IMR-90 (cell line): Measurements from ENCODE around the gene CDK13. TPM values are rescaled to one million over a fixed set of nuclear protein-coding genes. Genes with fewer than 3 reads are reported as not detected.

Experiments
- ATAC-seq: fragments of 200-7000 bp; cut with Tn5 transposase; 2 replicates; pipeline ENCODE4 v1.9.1; 2020; ENCODE audit warnings: low read depth, mild to moderate bottlenecking, moderate library complexity
- BruUV-seq: library from RNA; stranded (reverse); fragments of 400-500 nt; replicated peaks from 2 replicates; lab custom pipeline; 2021; lab: Mats Ljungman, UMichigan
- CTCF ChIA-PET: fragments of 300-600 bp; formaldehyde crosslinking; extraction: SDS; loops from one replicate; lab custom pipeline; 2021; ENCODE audit warnings: antibody characterized with exemption; lab: Yijun Ruan, JAX
- POLR2A ChIA-PET: fragments of 300-600 bp; sonication (Branson Sonifier 250); formaldehyde crosslinking; loops from one replicate; lab custom pipeline; 2022; ENCODE audit warnings: antibody characterized with exemption; ENCODE audit not compliant: unreplicated experiment; lab: Charles Lee
- DNase-seq: peaks from one replicate; pipeline ENCODE4 v3.0.0; 2013
- H2AFZ ChIP-seq: replicated peaks from 2 replicates; pipeline ENCODE3; 2013; ENCODE audit warnings: low read length, mild to moderate bottlenecking; ENCODE audit not compliant: poor library complexity
- H2AK5ac ChIP-seq: 2 replicates; pipeline ENCODE4 v1.6.1; 2013; ENCODE audit warnings: low read depth, low read length, inconsistent platforms
- H2AK9ac ChIP-seq: replicated peaks from 2 replicates; pipeline ENCODE3; 2013; ENCODE audit warnings: mild to moderate bottlenecking, low read depth, low read length, moderate library complexity; ENCODE audit not compliant: poor library complexity
- H2BK120ac ChIP-seq: 2 replicates; pipeline ENCODE4 v1.6.1; 2013; ENCODE audit warnings: low read depth, low read length, inconsistent platforms
- H2BK15ac ChIP-seq: 3 replicates; pipeline ENCODE4 v1.6.1; 2013; ENCODE audit warnings: low read depth, low read length, inconsistent platforms
- H2BK20ac ChIP-seq: 2 replicates; pipeline ENCODE4 v1.6.1; 2013; ENCODE audit warnings: low read depth, mild to moderate bottlenecking, inconsistent platforms, low read length, moderate library complexity
- H2BK5ac ChIP-seq: 2 replicates; pipeline ENCODE4 v1.6.1; 2013; ENCODE audit warnings: mild to moderate bottlenecking, low read depth, low read length, inconsistent platforms; ENCODE audit not compliant: poor library complexity, severe bottlenecking
- H3K14ac ChIP-seq: replicated peaks from 2 replicates; pipeline ENCODE4 v1.6.1; 2013; ENCODE audit warnings: low read depth, low read length, inconsistent platforms
- H3K18ac ChIP-seq: 2 replicates; pipeline ENCODE4 v1.6.1; 2013; ENCODE audit warnings: low read depth, low read length, control low read depth
- H3K23ac ChIP-seq: 2 replicates; pipeline ENCODE4 v1.6.1; 2013; ENCODE audit warnings: low read depth, low read length, inconsistent platforms
- H3K27ac ChIP-seq: 2 replicates; pipeline ENCODE4 v1.5.1; 2013; ENCODE audit warnings: mild to moderate bottlenecking, control low read depth, low read length; ENCODE audit not compliant: insufficient read depth
- H3K27me3 ChIP-seq: 2 replicates; pipeline ENCODE4 v1.6.1; 2013; ENCODE audit warnings: low read length; ENCODE audit not compliant: control insufficient read depth, insufficient read depth
- H3K36me3 ChIP-seq: 2 replicates; pipeline ENCODE4 v1.6.1; 2013; ENCODE audit warnings: low read length, mixed read lengths; ENCODE audit not compliant: control insufficient read depth, insufficient read depth
- H3K4ac ChIP-seq: 2 replicates; pipeline ENCODE4 v1.6.1; 2013; ENCODE audit warnings: low read depth, low read length, inconsistent platforms
- H3K4me1 ChIP-seq: 2 replicates; pipeline ENCODE4 v1.6.1; 2013; ENCODE audit warnings: low read length, mixed read lengths; ENCODE audit not compliant: control insufficient read depth, insufficient read depth
- H3K4me2 ChIP-seq: 2 replicates; pipeline ENCODE4 v1.6.1; 2013; ENCODE audit warnings: low read depth, mild to moderate bottlenecking, control low read depth, low read length, moderate library complexity
- H3K4me3 ChIP-seq: 2 replicates; pipeline ENCODE4 v1.5.1; 2013; ENCODE audit warnings: low read depth, mild to moderate bottlenecking, control low read depth, low read length, moderate library complexity; ENCODE audit not compliant: insufficient read depth
- H3K56ac ChIP-seq: 2 replicates; pipeline ENCODE4 v1.6.1; 2013; ENCODE audit warnings: low read length, inconsistent platforms; ENCODE audit not compliant: insufficient read depth; ENCODE audit errors: extremely low read depth
- H3K79me1 ChIP-seq, 2 experiments: 2 replicates each; pipeline ENCODE4 v1.6.1; 2013; ENCODE audit warnings: low read length in 2 of 2, inconsistent platforms in 1 of 2, low read depth in 1 of 2
- H3K9ac ChIP-seq: 2 replicates; pipeline ENCODE4 v1.6.1; 2013; ENCODE audit warnings: low read depth, low read length, control low read depth
- H3K9me1 ChIP-seq: 2 replicates; pipeline ENCODE4 v1.6.1; 2013; ENCODE audit warnings: low read length, inconsistent platforms; ENCODE audit not compliant: insufficient read depth
- H3K9me3 ChIP-seq: 2 replicates; pipeline ENCODE4 v1.6.1; 2013; ENCODE audit warnings: low read length; ENCODE audit not compliant: control insufficient read depth, insufficient read depth
- H4K20me1 ChIP-seq: 2 replicates; pipeline ENCODE4 v1.6.1; 2013; ENCODE audit warnings: low read length, inconsistent platforms; ENCODE audit not compliant: insufficient read depth
- H4K5ac ChIP-seq: 2 replicates; pipeline ENCODE4 v1.6.1; 2013; ENCODE audit warnings: mild to moderate bottlenecking, low read depth, low read length, control low read depth
- H4K8ac ChIP-seq, 2 experiments: 2 replicates each; pipeline ENCODE4 v1.6.1; 2013; ENCODE audit warnings: low read depth in 2 of 2, low read length in 2 of 2, control low read depth in 1 of 2, inconsistent platforms in 1 of 2
- H4K91ac ChIP-seq: 2 replicates; pipeline ENCODE4 v1.6.1; 2013; ENCODE audit warnings: low read depth, low read length, inconsistent platforms; ENCODE audit not compliant: insufficient read depth
- CHD1 ChIP-seq: IDR thresholded peaks from 2 replicates; pipeline ENCODE4 v1.6.1; 2012; ENCODE audit warnings: low read depth, low read length, improper control_type of control experiment
- CTCF ChIP-seq: conservative IDR thresholded peaks from 2 replicates; pipeline ENCODE4 v1.5.1; 2012; ENCODE audit warnings: mild to moderate bottlenecking, low read depth, low read length, improper control_type of control experiment
- MAFK ChIP-seq: IDR thresholded peaks from 2 replicates; pipeline ENCODE4 v1.6.1; 2012; ENCODE audit warnings: low read depth, low read length, improper control_type of control experiment
- SMC3 ChIP-seq: fragments of 150-350 bp; IDR thresholded peaks from 2 replicates; pipeline ENCODE4 v1.6.1; 2016; ENCODE audit warnings: low read depth, mild to moderate bottlenecking, antibody characterized with exemption, low read length, moderate library complexity
- WGBS, 2 experiments: methylation state at CpG; one replicate each; pipeline versions ENCODE4 v1.1.5 to v1.1.7; 2013; ENCODE audit warnings: missing lambda C conversion rate in 2 of 2; ENCODE audit not compliant: insufficient read length in 1 of 2; ENCODE audit errors: extremely low coverage in 2 of 2; 5-methylcytosine and 5-hydroxymethylcytosine counted together
- dilution Hi-C: fragments of 300-500 bp; cut with HindIII; formaldehyde crosslinking; loops from one replicate; pipeline ENCODE4 v1.14.3; 2018; ENCODE audit warnings: low sequenced_read_pairs; ENCODE audit not compliant: unreplicated experiment
- in situ Hi-C: fragments of 300-500 bp; cut with MboI; formaldehyde crosslinking; loops from 3 replicates; pipeline ENCODE4 v1.14.3; 2019; ENCODE audit warnings: low sequenced_read_pairs, inconsistent platforms, mixed read lengths
- intact Hi-C: fragments of 100-400 bp; cut with micrococcal nuclease; formaldehyde crosslinking; loops from 2 replicates; pipeline ENCODE4 v1.10.0; 2022
- polyA plus RNA-seq, 3 experiments: library from polyadenylated mRNA; depleted of rRNA; stranded (reverse); fragments of >200 nt; gene quantifications; 2 replicates each; pipeline ENCODE4 v1.2.3, GENCODE V29; 2012; ENCODE audit warnings: low replicate concordance in 1 of 3
- total RNA-seq: library from RNA; depleted of rRNA; stranded (reverse); fragments of >200 nt; gene quantifications from 2 replicates; pipeline ENCODE4 v1.2.3, GENCODE V29; 2012

CDK13 gene
- total and polyA plus RNA-seq, 2 of the 4 experiments (the other 2 are of a cell fraction), result 20.1 to 50.4 TPM

GRCh38 chr7:40047661-40048060 is 97.6 kb downstream of the CDK13 start:
- Histone ChIP-seq H4K5ac (no peak overlapping the region), H3K4ac (no peak overlapping the region), H4K8ac (no peak overlapping the region), H3K4me3 (no peak overlapping the region), H2AFZ (no peak overlapping the region), H3K4me2 (no peak overlapping the region), H2BK20ac (no peak overlapping the region), H3K14ac (no peak overlapping the region), H3K9ac (no peak overlapping the region), H2BK5ac (no peak overlapping the region), H3K79me1 (peaks cover 20 to 24% of the 10 kb centered on the region in 2 experiments), H2BK120ac (no peak overlapping the region), H3K27me3 (no peaks in the 10 kb centered on the region), H3K4me1 (no peaks in the 10 kb centered on the region), H3K18ac (no peak overlapping the region), H3K9me1 (0 out of 2 replicates have a peak, but pooled peaks cover 5% of the 10 kb centered on the region), H4K91ac (no peak overlapping the region), H2BK15ac (no peak overlapping the region), H3K9me3 (no peaks in the 10 kb centered on the region), H2AK5ac (no peak overlapping the region), H3K56ac (no peak overlapping the region), H3K36me3 (peaks cover 9% of the 10 kb centered on the region), H4K20me1 (peaks cover 1% of the 10 kb centered on the region), H2AK9ac (no peak overlapping the region), H3K23ac (no peak overlapping the region), H3K27ac (no peak overlapping the region)
- in situ Hi-C loops, result no loop called here
- intact Hi-C loops, result loop anchor here (5.0 kb wide), 1 partner anchor 35 kb away; no protein-coding TSS in a partner anchor
- dilution Hi-C loops, result no loop called here
- DNase-seq, result no peak
- no CpG with 5 or more reads among the region's 1 CpG for WGBS, 2 experiments
- no TSS peak for BruUV-seq
- ChIA-PET CTCF (interaction anchor here (0.9 kb wide), 1 partner anchor 149 kb away, joined by 3 read pairs; no protein-coding TSS in a partner anchor), POLR2A (interaction anchor here (0.7 kb wide), 1 partner anchor 141 kb away, joined by 5 read pairs; no protein-coding TSS in a partner anchor)
- TF ChIP-seq MAFK (no peak), CTCF (peak; percentile 8; the same call in 1 of the 2 replicates), CHD1 (no peak), SMC3 (no peak)
- no peak for ATAC-seq
